ENCODE measurements around the gene SH3BP4.

GRCh38 chr2:235047171-235048160, 95.6 kb downstream of the SH3BP4 start:
- TF ChIP-seq NRF1 (conservative IDR thresholded peaks at IDR 0.05; ENCODE audit: low read depth, low read length) (no peak), REST (IDR thresholded peaks at IDR 0.05; ENCODE audit: low read depth, low read length) (no peak)
- TF ChIP-seq, protein P1, sequence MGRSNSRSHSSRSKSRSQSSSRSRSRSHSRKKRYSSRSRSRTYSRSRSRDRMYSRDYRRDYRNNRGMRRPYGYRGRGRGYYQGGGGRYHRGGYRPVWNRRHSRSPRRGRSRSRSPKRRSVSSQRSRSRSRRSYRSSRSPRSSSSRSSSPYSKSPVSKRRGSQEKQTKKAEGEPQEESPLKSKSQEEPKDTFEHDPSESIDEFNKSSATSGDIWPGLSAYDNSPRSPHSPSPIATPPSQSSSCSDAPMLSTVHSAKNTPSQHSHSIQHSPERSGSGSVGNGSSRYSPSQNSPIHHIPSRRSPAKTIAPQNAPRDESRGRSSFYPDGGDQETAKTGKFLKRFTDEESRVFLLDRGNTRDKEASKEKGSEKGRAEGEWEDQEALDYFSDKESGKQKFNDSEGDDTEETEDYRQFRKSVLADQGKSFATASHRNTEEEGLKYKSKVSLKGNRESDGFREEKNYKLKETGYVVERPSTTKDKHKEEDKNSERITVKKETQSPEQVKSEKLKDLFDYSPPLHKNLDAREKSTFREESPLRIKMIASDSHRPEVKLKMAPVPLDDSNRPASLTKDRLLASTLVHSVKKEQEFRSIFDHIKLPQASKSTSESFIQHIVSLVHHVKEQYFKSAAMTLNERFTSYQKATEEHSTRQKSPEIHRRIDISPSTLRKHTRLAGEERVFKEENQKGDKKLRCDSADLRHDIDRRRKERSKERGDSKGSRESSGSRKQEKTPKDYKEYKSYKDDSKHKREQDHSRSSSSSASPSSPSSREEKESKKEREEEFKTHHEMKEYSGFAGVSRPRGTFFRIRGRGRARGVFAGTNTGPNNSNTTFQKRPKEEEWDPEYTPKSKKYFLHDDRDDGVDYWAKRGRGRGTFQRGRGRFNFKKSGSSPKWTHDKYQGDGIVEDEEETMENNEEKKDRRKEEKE (IDR thresholded peaks at IDR 0.05): no peak
- TF ChIP-seq, protein P2, sequence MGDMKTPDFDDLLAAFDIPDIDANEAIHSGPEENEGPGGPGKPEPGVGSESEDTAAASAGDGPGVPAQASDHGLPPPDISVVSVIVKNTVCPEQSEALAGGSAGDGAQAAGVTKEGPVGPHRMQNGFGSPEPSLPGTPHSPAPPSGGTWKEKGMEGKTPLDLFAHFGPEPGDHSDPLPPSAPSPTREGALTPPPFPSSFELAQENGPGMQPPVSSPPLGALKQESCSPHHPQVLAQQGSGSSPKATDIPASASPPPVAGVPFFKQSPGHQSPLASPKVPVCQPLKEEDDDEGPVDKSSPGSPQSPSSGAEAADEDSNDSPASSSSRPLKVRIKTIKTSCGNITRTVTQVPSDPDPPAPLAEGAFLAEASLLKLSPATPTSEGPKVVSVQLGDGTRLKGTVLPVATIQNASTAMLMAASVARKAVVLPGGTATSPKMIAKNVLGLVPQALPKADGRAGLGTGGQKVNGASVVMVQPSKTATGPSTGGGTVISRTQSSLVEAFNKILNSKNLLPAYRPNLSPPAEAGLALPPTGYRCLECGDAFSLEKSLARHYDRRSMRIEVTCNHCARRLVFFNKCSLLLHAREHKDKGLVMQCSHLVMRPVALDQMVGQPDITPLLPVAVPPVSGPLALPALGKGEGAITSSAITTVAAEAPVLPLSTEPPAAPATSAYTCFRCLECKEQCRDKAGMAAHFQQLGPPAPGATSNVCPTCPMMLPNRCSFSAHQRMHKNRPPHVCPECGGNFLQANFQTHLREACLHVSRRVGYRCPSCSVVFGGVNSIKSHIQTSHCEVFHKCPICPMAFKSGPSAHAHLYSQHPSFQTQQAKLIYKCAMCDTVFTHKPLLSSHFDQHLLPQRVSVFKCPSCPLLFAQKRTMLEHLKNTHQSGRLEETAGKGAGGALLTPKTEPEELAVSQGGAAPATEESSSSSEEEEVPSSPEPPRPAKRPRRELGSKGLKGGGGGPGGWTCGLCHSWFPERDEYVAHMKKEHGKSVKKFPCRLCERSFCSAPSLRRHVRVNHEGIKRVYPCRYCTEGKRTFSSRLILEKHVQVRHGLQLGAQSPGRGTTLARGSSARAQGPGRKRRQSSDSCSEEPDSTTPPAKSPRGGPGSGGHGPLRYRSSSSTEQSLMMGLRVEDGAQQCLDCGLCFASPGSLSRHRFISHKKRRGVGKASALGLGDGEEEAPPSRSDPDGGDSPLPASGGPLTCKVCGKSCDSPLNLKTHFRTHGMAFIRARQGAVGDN (IDR thresholded peaks at IDR 0.05): no peak

All from GM12878 (cell line).